UCSD-AML1 (cell line): Measurements from ENCODE around the gene DDX10.
"Not testable (repeated sequence)": the region's sequence is repeated elsewhere in the genome, so short reads cannot be mapped to it uniquely, and the experiment has no call there.

Source experiments
- DNase-seq: peaks from one replicate; lab custom pipeline; 2025; ENCODE audit not compliant: unreplicated experiment; lab: John Stamatoyannopoulos, UW

Gene DDX10

GRCh38 chr11:108713076-108713790 is 48.4 kb downstream of the DDX10 start:
- no peak for DNase-seq

- no peak for DNase-seq
Measured at GRCh38 chr11:108715239-108715638, 50.4 kb downstream of the DDX10 start.

- DNase-seq = no peak
Measured at GRCh38 chr11:108718466-108718865, 53.6 kb downstream of the DDX10 start.

GRCh38 chr11:108724974-108725689 is 60.3 kb downstream of the DDX10 start:
- no peak for DNase-seq

GRCh38 chr11:108726077-108726800 is 61.4 kb downstream of the DDX10 start:
- no peak for DNase-seq

- DNase-seq = no peak
Measured at GRCh38 chr11:108727665-108728064, 62.8 kb downstream of the DDX10 start.

GRCh38 chr11:108729227-108729871 is 64.5 kb downstream of the DDX10 start:
- DNase-seq = no peak

- DNase-seq = no peak
Measured at GRCh38 chr11:108732395-108732794, 67.5 kb downstream of the DDX10 start.

GRCh38 chr11:108733479-108734116 is 68.7 kb downstream of the DDX10 start:
- no peak for DNase-seq

- DNase-seq = no peak
Measured at GRCh38 chr11:108734283-108734682, 69.4 kb downstream of the DDX10 start.

- DNase-seq = no peak
Measured at GRCh38 chr11:108734956-108735559, 70.2 kb downstream of the DDX10 start.

GRCh38 chr11:108740132-108740531 is 75.3 kb downstream of the DDX10 start:
- DNase-seq = not testable (repeated sequence)

GRCh38 chr11:108743851-108744250 is 79.0 kb downstream of the DDX10 start:
- no peak for DNase-seq

GRCh38 chr11:108748968-108749367 is 84.1 kb downstream of the DDX10 start:
- no peak for DNase-seq

- DNase-seq = no peak
Measured at GRCh38 chr11:108751444-108751843, 86.6 kb downstream of the DDX10 start.

GRCh38 chr11:108752297-108752751 is 87.5 kb downstream of the DDX10 start:
- DNase-seq = no peak

GRCh38 chr11:108754901-108755625 is 90.2 kb downstream of the DDX10 start:
- no peak for DNase-seq

- DNase-seq = no peak
Measured at GRCh38 chr11:108757630-108758029, 92.8 kb downstream of the DDX10 start.

- no peak for DNase-seq
Measured at GRCh38 chr11:108758458-108758857, 93.6 kb downstream of the DDX10 start.
